Measurements from ENCODE around the gene DHX15.
"Not testable (repeated sequence)": the region's sequence is repeated elsewhere in the genome, so short reads cannot be mapped to it uniquely, and the experiment has no call there.

Gene DHX15

DNA sequence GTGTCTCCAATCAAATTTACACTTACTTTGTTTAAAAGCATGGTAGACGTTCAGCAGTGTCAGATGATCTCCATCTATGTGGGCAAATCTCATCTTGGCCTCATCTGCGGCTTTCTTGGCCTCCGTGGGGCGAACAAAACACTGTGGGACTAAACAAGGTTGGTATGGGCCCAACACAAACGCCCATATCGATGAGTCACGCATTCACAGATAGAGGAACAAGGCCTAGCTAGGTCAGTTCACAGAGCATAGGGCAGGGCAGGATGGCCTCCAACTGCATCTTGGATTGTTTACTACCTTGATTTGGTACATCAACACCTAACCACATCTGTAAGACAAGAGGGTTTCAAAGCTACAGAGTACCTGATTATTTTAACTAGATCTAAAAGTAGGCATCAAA is 47.3 kb downstream of the DHX15 start:
- DNase-seq, result no peak

- DNase-seq, result no peak
Observed at GRCh38 chr4:24535399-24535798, 49.0 kb downstream of the DHX15 start.

- no peak for DNase-seq
Observed at GRCh38 chr4:24533364-24533763, 51.0 kb downstream of the DHX15 start.

GRCh38 chr4:24529555-24529954 is 54.8 kb downstream of the DHX15 start:
- DNase-seq, result no peak

DNA sequence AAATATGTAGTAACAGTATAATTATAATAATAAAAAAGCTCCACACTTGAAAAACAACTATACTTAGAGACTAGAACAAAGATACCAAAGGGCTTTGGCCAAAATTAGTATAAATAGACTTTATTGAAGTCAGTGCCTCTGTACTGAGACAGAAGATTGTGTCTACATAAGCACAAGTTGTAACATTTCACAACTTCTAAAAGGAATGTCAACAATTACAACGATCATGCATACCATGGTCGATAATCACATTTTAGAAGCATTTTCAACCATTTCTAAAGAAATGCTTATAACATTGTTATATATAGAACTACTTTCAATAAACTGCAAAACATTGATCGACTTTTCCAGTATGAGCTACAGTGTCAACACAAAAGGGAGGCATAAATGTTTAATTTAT is 57.0 kb downstream of the DHX15 start:
- no peak for DNase-seq

DNA sequence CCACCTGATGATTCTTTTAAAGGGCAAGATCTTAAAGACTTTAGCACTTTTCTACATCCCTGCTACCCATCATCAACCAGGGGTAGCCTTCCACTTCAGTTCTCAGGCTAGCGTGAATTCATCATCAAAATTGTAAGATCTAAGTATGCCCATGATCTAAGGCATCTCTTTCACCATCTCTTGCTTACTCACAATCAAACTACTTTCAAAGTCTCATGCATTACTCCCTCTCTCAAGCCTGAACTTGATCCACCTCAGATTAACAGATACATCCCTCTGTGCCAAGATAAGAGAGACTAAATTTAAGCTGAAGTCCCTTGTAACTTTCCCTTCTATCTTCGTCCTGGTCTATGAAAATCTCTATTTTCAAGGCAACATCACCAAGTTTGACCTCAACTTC is 62.8 kb downstream of the DHX15 start:
- DNase-seq, result no peak

- no peak for DNase-seq
Observed at GRCh38 chr4:24519649-24520048, 64.7 kb downstream of the DHX15 start.

GRCh38 chr4:24517676-24518075 is 66.7 kb downstream of the DHX15 start:
- DNase-seq, result no peak

DNA sequence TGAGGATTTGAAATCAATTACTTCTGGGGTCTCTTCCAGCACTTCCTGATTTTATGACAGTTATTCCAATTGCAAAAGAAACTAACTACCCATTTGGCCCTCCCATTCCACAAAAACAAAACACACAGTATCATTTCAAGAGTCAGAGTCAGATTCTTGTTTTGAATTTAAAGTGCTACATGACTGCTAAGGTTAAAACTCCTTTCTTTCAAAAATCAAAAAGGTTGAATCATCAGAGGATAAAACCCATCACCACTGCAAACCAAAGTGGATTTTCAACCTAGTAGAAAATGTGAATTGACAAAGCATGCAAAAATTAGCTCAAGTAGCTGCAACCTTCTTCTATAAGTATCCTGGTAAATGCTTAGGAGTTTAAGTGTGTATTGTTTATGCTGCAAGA is 67.4 kb downstream of the DHX15 start:
- no peak for DNase-seq

GRCh38 chr4:24515698-24516097 is 68.7 kb downstream of the DHX15 start:
- no peak for DNase-seq

DNA sequence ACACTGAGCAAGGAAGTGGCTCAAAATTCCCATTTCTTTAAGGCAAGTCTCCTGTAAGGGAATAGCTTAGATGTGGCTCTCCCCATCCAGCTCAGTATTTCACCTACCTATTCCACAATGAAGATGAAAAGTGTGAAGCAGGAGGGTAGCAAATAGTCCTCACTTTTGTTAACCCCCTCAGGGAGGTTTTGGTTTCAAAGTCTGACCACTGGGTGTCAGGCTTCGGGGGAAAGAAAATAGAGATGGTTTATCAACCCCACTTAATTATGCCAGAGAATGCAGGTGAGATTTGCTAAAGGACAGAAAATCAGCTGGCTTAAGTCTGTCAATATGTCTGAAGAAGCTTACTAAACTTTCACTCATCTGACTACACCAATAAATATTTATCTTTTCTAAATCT is 69.5 kb downstream of the DHX15 start:
- no peak for DNase-seq

DNA sequence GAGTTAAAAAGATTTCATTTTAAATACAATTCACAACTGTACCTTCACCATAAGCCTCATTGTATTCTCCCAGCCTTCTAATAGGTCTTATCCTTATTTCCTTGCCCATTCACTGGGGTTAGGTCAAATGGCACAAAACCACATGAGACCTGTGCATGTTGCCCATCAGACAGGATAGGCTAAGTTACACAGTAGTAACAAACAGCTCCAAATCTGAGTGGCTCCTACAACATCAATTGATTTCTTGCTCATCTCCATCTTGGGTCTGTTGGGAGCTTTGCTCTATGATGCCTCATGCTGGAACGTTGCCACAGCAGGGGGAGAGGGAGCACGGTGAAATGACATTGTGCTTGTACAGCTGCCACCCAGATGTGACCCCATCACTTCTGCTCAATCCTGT is 70.6 kb downstream of the DHX15 start:
- DNase-seq, result no peak

DNA sequence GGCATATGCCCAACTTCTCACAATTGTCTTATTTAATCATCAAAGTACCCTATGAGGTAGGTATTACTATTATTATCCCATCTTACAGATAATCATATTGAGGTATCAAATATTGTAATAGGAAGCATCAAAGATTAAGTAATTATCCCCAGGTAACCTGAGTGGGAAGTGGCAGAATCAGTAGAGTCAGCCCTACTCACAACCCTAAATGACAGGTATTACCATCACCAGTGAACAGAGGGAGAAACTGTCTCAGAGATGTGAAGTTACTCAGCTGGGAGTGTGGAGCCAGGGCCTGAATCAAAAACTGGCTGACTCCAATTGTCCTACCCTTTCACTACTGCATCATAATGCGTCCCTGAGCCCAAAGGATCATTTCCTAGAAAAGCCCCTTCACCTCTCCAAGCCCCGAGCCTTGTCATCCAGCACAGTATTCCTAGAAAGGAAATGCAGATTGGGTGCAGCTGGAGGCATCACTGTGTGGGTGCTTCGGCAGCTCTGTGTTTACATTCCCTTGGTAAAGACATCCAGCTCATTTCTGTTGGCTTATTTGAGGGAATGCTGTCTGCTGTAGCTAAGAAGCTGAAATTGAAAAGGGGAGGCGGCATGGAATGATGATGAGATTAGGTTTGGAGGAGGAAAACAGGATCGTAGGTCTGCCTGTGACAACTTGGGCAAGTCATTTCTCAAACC is 72.8 kb downstream of the DHX15 start:
- DNase-seq, result no peak

- no peak for DNase-seq
Observed at GRCh38 chr4:24510091-24510490, 74.3 kb downstream of the DHX15 start.

- no peak for DNase-seq
Observed at GRCh38 chr4:24508541-24508940, 75.8 kb downstream of the DHX15 start.

DNA sequence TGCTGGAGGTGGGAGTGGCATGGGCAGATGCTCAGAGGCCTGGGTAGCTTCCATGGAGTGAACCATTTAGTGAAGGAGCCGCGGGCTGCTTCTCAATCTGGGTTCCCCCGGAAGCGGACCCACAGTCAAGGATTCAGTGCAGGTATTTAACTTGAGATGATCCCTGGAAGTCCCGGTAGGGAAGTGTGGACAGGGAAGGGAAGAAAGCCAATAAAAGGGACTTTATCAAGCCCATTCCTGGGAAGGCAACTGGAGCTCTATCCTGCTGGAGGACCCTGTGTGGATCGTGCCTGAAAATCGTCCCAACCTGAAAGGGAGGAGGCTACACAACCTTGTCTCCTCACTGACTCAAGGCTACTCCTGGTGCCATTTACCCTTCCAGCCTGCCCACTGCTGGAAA is 76.9 kb downstream of the DHX15 start:
- DNase-seq, result no peak

GRCh38 chr4:24503090-24503489 is 81.3 kb downstream of the DHX15 start:
- DNase-seq, result not testable (repeated sequence)

GRCh38 chr4:24497221-24497620 is 87.1 kb downstream of the DHX15 start:
- no peak for DNase-seq

- no peak for DNase-seq
Observed at GRCh38 chr4:24496597-24496996, 87.8 kb downstream of the DHX15 start.

- no peak for DNase-seq
Observed at GRCh38 chr4:24495388-24495787, 89.0 kb downstream of the DHX15 start.

DNA sequence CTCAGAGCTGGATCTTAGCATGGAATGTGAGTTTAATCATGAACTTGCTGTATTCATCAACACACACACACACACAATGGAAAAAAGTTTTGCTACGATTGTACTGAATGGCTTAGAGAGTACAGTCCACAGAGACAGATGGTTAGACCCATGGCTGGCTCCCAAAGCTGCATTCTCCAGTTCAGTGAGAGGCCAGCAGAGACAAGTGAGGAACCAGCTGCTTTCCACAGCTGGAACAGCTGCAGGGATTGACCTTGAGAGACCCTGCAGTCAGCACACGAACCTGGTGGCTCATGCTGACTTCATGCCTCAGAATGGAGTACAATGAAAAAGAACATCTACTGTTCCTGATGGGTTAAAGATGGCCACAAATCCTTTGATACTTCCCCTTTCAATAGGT is 94.5 kb downstream of the DHX15 start:
- no peak for DNase-seq

- DNase-seq, result peak; percentile 76
Observed at GRCh38 chr4:24488399-24489164, 95.8 kb downstream of the DHX15 start.

GRCh38 chr4:24482871-24483270 is 101.5 kb downstream of the DHX15 start:
- no peak for DNase-seq

- DNase-seq, result no peak
Observed at GRCh38 chr4:24477919-24478318, 106.4 kb downstream of the DHX15 start.

Measured in retina (tissue), 1 donor.